Skeletal muscle satellite cell (primary cell): Measurements from ENCODE around the gene LTB4R2.

ENCODE experiments used
- H3K27me3 ChIP-seq: 2 replicates; pipeline ENCODE4 v1.7.0; 2013; ENCODE audit warnings: low read length; ENCODE audit not compliant: control insufficient read depth, insufficient read depth
- H3K36me3 ChIP-seq: 2 replicates; pipeline ENCODE4 v1.7.0; 2013; ENCODE audit warnings: mild to moderate bottlenecking, control low read depth, low read length; ENCODE audit not compliant: insufficient read depth
- H3K4me1 ChIP-seq: 2 replicates; pipeline ENCODE4 v1.7.0; 2013; ENCODE audit warnings: low read length; ENCODE audit not compliant: control insufficient read depth, insufficient read depth
- H3K4me2 ChIP-seq: 2 replicates; pipeline ENCODE4 v1.7.0; 2013; ENCODE audit warnings: mild to moderate bottlenecking, low read length
- H3K4me3 ChIP-seq: 2 replicates; pipeline ENCODE4 v1.7.0; 2013; ENCODE audit warnings: low read length
- H3K9ac ChIP-seq: 2 replicates; pipeline ENCODE4 v1.7.0; 2013; ENCODE audit warnings: mild to moderate bottlenecking, low read depth, low read length, moderate library complexity
- H3K9me3 ChIP-seq: replicated peaks from 2 replicates; pipeline ENCODE4 v1.7.0; 2013; ENCODE audit warnings: mild to moderate bottlenecking, control low read depth, low read length

The LTB4R2 gene

DNA sequence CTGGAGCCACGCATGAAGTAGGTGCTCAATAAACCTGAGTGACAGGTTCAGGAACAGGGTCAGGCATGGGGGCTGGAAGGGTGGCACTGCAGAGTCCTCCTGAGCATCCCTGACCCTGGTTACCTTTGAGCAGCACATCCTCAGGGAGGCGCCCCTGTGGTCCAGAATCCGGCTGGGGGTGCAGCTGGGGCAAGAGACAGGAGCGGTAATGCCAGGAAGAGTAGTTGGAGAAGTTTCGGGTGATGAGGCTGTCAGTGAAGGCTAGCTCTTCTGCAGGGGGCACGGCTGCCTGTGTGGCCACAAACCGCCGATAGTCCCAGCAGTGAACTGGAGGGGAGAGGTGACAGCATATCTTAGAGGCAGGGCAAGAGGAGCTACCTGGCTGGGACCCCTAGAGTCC, 40.6 kb upstream of the LTB4R2 start:
- Histone ChIP-seq H3K36me3 (peaks cover 28% of the 10 kb centered on the region), H3K9me3 (no peaks in the 10 kb centered on the region), H3K9ac (no peak overlapping the region), H3K27me3 (no peaks in the 10 kb centered on the region), H3K4me2 (no peak overlapping the region), H3K4me3 (no peak overlapping the region), H3K4me1 (peaks cover 9% of the 10 kb centered on the region)

- H3K4me3 ChIP-seq: no peak overlapping the region
- no peak overlapping the region for H3K9ac ChIP-seq
- H3K9me3 ChIP-seq: no peaks in the 10 kb centered on the region
- H3K36me3 ChIP-seq: peaks cover 28% of the 10 kb centered on the region
- no peak overlapping the region for H3K4me2 ChIP-seq
- peaks cover 9% of the 10 kb centered on the region for H3K4me1 ChIP-seq
- no peaks in the 10 kb centered on the region for H3K27me3 ChIP-seq
These were observed 39.9 kb upstream of the LTB4R2 start for GRCh38 chr14:24269910-24270536.

DNA sequence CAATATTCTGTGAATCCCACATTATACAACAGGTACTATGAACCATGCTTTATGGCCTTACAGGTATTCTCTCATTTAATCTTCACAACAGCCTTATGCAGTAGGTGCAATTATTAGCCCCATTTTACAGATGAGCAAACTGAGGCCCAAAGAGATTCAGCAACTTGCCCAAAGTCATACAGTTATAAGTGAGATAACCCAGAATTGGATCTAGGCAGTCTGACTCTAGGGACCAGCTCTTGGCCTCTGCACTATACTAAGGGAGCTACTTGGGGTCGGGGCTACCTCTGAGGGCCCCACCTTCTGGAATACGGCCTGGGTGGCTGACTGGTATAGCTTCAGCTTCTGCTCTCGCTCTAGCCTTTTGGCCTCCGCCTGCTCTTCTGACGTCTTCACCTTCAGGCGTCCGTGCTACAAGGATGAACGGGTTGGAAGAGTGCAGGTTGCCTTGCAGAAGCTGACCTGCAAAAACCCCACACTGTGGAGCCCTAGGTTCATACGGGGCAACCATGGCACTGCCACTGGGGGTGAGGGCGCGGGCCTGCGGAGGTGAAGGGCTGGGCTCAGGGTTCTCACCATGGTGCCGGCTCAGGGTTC, 39.3 kb upstream of the LTB4R2 start:
- Histone ChIP-seq H3K9me3 (no peaks in the 10 kb centered on the region), H3K4me2 (peak overlapping the region; percentile 99), H3K36me3 (peaks cover 23% of the 10 kb centered on the region), H3K27me3 (no peaks in the 10 kb centered on the region), H3K4me3 (peak overlapping the region; percentile 95), H3K9ac (peak overlapping the region; percentile 100), H3K4me1 (peaks cover 9% of the 10 kb centered on the region)

GRCh38 chr14:24271134-24271833, 38.7 kb upstream of the LTB4R2 start, which contains the start of gene RABGGTA:
TSS of gene RABGGTA (minus strand) at chr14:24271597. CDS start at chr14:24271115, 482 bp downstream.
- H3K4me3 ChIP-seq: peak within 1 kb of the TSS; percentile 95
- H3K27me3 ChIP-seq: no peaks in the 10 kb centered on the region
- peaks cover 17% of the 10 kb centered on the region for H3K36me3 ChIP-seq
- peak within 1 kb of the TSS; percentile 99 for H3K4me2 ChIP-seq
- H3K4me1 ChIP-seq: peaks cover 9% of the 10 kb centered on the region
- peak within 1 kb of the TSS; percentile 100 for H3K9ac ChIP-seq
- no peaks in the 10 kb centered on the region for H3K9me3 ChIP-seq

DNA sequence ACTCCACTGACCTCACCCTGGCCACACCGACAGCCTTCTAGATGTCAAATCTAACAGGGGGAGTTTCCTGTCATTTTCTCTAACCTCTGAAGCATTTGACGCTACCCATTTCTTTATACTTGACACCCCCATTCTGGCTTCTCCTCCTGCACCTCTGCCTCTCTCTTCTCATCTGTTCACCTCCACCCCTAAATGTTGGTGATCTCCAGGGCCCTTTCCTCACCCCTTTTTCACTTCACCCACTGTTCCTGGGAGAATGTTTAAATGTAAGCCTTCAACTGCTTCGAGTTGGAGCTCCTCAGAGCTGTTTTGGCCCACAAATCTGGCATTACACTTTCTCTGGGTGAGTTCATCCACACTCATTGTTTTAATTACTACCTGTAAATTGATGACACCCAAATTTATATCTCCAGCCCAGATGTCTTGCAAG, 38.1 kb upstream of the LTB4R2 start:
- H3K4me1 ChIP-seq: peaks cover 9% of the 10 kb centered on the region
- peak overlapping the region; percentile 95 for H3K4me3 ChIP-seq
- no peaks in the 10 kb centered on the region for H3K27me3 ChIP-seq
- no peaks in the 10 kb centered on the region for H3K9me3 ChIP-seq
- H3K9ac ChIP-seq: peak overlapping the region; percentile 100
- H3K36me3 ChIP-seq: peaks cover 13% of the 10 kb centered on the region
- H3K4me2 ChIP-seq: peak overlapping the region; percentile 99

- H3K4me3 ChIP-seq: no peak overlapping the region
- peaks cover 9% of the 10 kb centered on the region for H3K36me3 ChIP-seq
- no peak overlapping the region for H3K9ac ChIP-seq
- no peak overlapping the region for H3K4me2 ChIP-seq
- H3K4me1 ChIP-seq: peaks cover 9% of the 10 kb centered on the region
- no peaks in the 10 kb centered on the region for H3K27me3 ChIP-seq
- H3K9me3 ChIP-seq: no peaks in the 10 kb centered on the region
These were observed 37.5 kb upstream of the LTB4R2 start for GRCh38 chr14:24272467-24272866.

DNA sequence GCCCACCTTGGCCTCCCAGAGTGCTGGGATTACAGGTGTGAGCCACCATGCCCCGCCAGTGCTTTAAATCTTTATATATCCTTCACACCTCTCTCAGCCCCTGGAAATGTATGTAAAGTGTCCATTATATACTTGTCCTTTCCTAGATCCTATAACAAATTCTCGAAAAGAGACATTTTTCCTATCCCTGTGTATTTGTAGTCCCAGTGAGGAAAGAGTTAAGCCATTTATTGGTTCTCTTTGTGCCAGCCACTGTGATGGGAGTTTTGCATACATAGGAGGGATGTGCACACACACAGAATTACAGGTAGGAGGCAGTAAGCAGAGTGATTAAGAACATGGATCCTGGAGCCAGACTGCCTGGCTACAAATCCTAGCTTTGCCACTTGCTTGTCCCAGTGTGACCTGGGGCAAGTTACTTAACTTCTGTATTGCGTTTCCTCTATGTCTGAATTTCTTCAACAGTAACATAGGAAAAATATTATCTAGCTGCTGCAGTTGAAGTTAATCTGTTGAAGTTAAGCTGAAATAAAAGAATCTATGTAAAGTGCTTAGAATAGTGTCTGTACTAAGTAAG, 36.4 kb upstream of the LTB4R2 start:
- Histone ChIP-seq H3K9me3 (no peaks in the 10 kb centered on the region), H3K4me1 (peaks cover 9% of the 10 kb centered on the region), H3K9ac (no peak overlapping the region)

DNA sequence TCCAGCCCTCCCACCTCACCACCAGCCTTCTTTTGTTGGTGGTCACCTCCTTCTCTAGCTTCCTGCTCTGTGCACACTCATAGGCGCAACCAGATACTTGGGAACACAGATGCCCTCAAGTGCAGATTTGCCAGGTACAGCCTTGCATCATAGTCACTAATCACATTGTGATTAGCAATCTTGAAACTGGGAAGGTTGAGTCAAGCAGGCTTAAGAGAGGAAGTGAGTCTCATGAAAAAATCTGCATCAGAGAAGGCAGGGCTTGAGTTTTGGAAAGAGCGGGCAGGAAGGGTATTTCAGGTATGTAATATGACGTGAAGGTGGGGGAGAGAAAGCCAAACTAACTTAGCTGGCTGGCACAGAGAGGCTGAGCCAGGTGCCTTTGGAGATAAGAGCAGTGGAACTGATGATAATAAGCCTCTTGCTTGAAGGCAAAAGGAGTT, 35.8 kb upstream of the LTB4R2 start:
- peaks cover 9% of the 10 kb centered on the region for H3K4me1 ChIP-seq
- no peaks in the 10 kb centered on the region for H3K27me3 ChIP-seq
- no peak overlapping the region for H3K4me3 ChIP-seq
- H3K9me3 ChIP-seq: no peaks in the 10 kb centered on the region
- H3K36me3 ChIP-seq: no peaks in the 10 kb centered on the region
- H3K4me2 ChIP-seq: no peak overlapping the region
- no peak overlapping the region for H3K9ac ChIP-seq

More for the DNA sequence above, 36.4 kb upstream of the LTB4R2 start:
- Histone ChIP-seq H3K4me2 (no peak overlapping the region), H3K27me3 (no peaks in the 10 kb centered on the region), H3K36me3 (peaks cover 4% of the 10 kb centered on the region), H3K4me3 (no peak overlapping the region)

GRCh38 chr14:24277071-24277470, 32.9 kb upstream of the LTB4R2 start:
- H3K4me1 ChIP-seq: no peaks in the 10 kb centered on the region
- no peak overlapping the region for H3K4me2 ChIP-seq
- no peak overlapping the region for H3K9ac ChIP-seq
- no peaks in the 10 kb centered on the region for H3K27me3 ChIP-seq
- no peaks in the 10 kb centered on the region for H3K9me3 ChIP-seq
- H3K36me3 ChIP-seq: no peaks in the 10 kb centered on the region
- no peak overlapping the region for H3K4me3 ChIP-seq

- H3K4me3 ChIP-seq: no peak overlapping the region
- no peak overlapping the region for H3K9ac ChIP-seq
These were observed 32.2 kb upstream of the LTB4R2 start for GRCh38 chr14:24277606-24278321.

DNA sequence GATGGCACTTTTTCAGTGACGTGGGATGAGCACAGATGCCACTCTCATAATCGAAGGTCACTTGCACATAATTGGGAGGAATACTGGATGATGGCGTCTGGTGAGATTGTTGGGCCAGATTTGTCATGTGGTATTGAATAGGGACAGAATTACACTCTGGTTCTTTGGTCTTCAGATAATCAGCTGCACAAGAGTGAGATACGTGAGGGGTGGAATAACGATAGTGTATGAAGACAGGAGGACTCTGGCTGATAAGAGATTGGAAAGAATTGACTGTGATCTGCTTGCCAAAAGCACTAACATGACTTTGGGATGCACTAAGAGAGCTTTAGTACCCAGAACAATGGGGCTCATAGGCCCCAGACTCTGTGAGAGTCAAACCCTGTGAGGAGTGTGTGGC, 31.5 kb upstream of the LTB4R2 start:
- Histone ChIP-seq H3K9ac (no peak overlapping the region), H3K9me3 (no peaks in the 10 kb centered on the region), H3K4me3 (no peak overlapping the region), H3K4me1 (no peaks in the 10 kb centered on the region), H3K4me2 (no peak overlapping the region), H3K27me3 (no peaks in the 10 kb centered on the region), H3K36me3 (no peaks in the 10 kb centered on the region)

More at GRCh38 chr14:24277606-24278321, 32.2 kb upstream of the LTB4R2 start:
- H3K4me1 ChIP-seq: no peaks in the 10 kb centered on the region
- H3K27me3 ChIP-seq: no peaks in the 10 kb centered on the region
- H3K36me3 ChIP-seq: no peaks in the 10 kb centered on the region
- no peaks in the 10 kb centered on the region for H3K9me3 ChIP-seq
- H3K4me2 ChIP-seq: no peak overlapping the region
